G401 (cell line): ENCODE data around the gene TRMT112. TPM values are rescaled to one million over a fixed set of nuclear protein-coding genes. Genes with fewer than 3 reads are reported as not detected.

Source experiments
- DNase-seq: peaks from one replicate; pipeline ENCODE4 v3.0.0-alpha.2; 2015; ENCODE audit warnings: low spot score
- in situ Hi-C: cut with HindIII; loops from 2 replicates; pipeline ENCODE4 v1.10.0; 2016; ENCODE audit warnings: low sequenced_read_pairs, mixed read lengths
- total RNA-seq: library from RNA; depleted of rRNA; stranded (reverse); fragments of >200 nt; shearing (Covaris generic); gene quantifications from 2 replicates; pipeline ENCODE4 v1.2.3, GENCODE V29; 2014

The TRMT112 gene
- total RNA-seq, 1 experiment from 2014 or later, result 313 TPM

- DNase-seq, result peak; percentile 82
- in situ Hi-C loops, result no loop called here
Observed at GRCh38 chr11:64284962-64285884, 32.1 kb downstream of the TRMT112 start, which contains the start of gene GPR137. GPR137 (plus strand) TSS chr11:64285848; CDS start chr11:64286525, 677 bp downstream.

- DNase-seq, result peak; percentile 97
Observed at GRCh38 chr11:64284048-64284961, 33.1 kb downstream of the TRMT112 start, which contains the start of gene BAD. BAD (minus strand) TSS chr11:64284665; CDS start chr11:64284368, 297 bp downstream.

GRCh38 chr11:64283092-64283491, 34.3 kb downstream of the TRMT112 start:
- in situ Hi-C loops, result no loop called here
- DNase-seq, result no peak

More at GRCh38 chr11:64284048-64284961, 33.1 kb downstream of the TRMT112 start, which contains the start of gene BAD:
- in situ Hi-C loops, result no loop called here

DNA sequence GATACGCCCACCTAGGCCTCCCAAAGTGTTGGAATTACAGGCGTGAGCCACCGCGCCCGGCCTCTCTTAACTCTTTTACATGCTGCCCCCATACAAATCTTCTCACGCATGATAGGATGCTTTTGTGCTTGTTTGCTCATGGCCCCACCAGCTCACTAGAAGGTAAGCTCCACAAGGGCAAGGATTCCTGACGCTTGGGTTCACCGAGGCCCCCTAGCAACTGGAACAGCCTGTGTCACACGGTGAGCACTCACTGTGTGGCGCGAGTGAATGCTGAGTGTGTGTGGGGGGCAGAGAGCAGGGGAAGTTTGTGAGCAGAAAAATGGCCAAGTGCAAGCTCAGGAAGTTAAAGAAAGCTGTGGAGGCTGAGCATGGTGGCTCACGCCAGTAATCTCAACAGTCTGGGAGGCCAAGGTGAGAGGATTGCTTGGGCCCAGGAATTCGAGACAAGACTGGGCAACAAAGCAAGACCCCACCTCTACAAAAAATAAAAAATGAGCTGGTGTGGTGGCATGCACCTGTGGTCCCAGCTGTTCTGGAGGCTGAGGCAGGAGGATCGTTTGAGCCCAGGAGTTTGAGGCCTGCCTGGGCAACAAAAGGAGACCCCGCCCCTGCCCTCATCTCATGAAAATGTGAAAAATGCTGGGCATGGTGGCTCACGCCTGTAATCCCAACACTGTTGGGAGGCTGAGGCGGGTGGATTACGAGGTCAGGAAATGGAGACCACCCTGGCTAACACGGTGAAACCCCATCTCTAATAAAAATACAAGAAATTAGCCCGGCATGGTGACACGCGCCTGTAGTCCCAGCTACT, 35.2 kb downstream of the TRMT112 start:
- in situ Hi-C loops, result no loop called here
- DNase-seq, result no peak

- DNase-seq, result no peak
- in situ Hi-C loops, result loop anchor here (10.0 kb wide), 1 partner anchor 74 kb away; the partner anchor contains the start of gene FERMT3
Observed at GRCh38 chr11:64278576-64279190, 38.7 kb downstream of the TRMT112 start.

GRCh38 chr11:64276653-64277431, 40.5 kb downstream of the TRMT112 start:
- in situ Hi-C loops, result loop anchor here (10.0 kb wide), 1 partner anchor 72 kb away; the partner anchor contains the start of gene FERMT3
- DNase-seq, result peak; percentile 68

DNA sequence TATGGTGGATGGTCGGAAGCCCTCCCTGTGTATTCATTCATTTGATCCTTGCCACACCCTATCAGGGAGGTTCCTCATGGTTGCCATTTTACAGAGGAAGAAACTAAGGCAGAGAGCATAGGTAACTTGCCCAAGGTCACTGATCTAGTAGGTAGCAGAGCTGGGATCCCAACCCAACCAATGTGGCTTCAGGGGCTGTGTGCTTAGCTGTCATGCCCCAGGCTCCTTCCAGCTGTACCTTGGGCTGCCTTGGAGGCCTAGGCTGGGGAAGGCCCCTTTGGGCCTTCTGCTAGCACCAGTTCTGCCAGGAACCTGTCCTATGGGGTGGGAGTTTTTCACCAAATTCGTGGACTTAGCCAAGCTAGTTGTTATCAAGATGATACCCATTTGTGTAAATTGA, 41.5 kb downstream of the TRMT112 start:
- in situ Hi-C loops, result loop anchor here (10.0 kb wide), 1 partner anchor 71 kb away; the partner anchor contains the start of gene FERMT3
- no peak for DNase-seq

- in situ Hi-C loops, result loop anchor here (10.0 kb wide), 1 partner anchor 70 kb away; the partner anchor contains the start of gene FERMT3
- no peak for DNase-seq
Observed at GRCh38 chr11:64275031-64275800, 42.1 kb downstream of the TRMT112 start.

- in situ Hi-C loops, result loop anchor here (10.0 kb wide), 1 partner anchor 65 kb away; the partner anchor contains the start of gene FERMT3
- peak; percentile 100 for DNase-seq
Observed at GRCh38 chr11:64269540-64270220, 47.7 kb downstream of the TRMT112 start.

- in situ Hi-C loops, result no loop called here
- DNase-seq, result peak; percentile 65
Observed at GRCh38 chr11:64268893-64269539, 48.3 kb downstream of the TRMT112 start.

GRCh38 chr11:64268025-64268892, 49.1 kb downstream of the TRMT112 start:
- no peak for DNase-seq
- in situ Hi-C loops, result no loop called here

DNA sequence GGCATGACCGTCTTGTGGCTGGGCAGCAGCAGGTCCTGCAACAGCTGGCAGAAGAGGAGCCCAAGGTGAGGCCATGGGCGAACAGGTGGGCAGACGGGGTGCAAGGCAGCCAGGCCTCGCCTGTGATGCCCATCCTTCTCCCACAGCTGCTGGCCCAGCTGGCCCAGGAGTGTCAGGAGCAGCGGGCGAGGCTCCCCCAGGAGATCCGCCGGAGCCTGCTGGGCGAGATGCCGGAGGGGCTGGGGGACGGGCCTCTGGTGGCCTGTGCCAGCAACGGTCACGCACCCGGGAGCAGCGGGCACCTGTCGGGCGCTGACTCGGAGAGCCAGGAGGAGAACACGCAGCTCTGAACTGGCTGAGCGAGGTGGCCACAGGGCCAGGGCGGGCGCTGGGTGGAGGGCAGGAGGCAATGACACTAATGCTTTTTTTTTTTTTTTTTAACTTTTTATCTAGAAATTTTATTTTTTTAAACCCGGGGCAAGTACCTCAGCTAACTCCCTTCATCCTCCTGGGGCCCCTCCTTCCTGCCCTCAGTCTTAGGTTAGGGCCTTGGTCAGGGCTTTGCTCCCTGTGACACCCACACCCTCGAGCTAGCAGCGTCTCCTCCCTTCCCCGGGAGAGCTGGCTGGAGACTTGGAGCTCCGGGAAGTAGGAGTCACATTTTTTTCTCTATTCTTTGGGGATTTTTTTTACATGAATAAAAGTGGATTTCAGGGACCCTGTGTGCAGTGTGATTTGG, 50.0 kb downstream of the TRMT112 start:
- in situ Hi-C loops, result no loop called here
- no peak for DNase-seq
